Stomach smooth muscle (tissue), 2 donors: ENCODE results near the gene OPTC.
A peak's percentile ranks its signal among the peaks of the same experiment; 100 is the strongest.

Source experiments
- H3K27ac ChIP-seq: one replicate; pipeline ENCODE4 v1.7.0; 2013; ENCODE audit warnings: mild to moderate bottlenecking, low read length, inconsistent platforms
- H3K27me3 ChIP-seq, 2 donors: one replicate each; pipeline ENCODE4 v1.7.0; 2013; ENCODE audit warnings: low read length in 2 of 2; ENCODE audit not compliant: insufficient read depth in 2 of 2, control insufficient read depth in 1 of 2
- H3K36me3 ChIP-seq, 2 donors: one replicate each; pipeline ENCODE4 v1.7.0; 2013; ENCODE audit warnings: low read length in 2 of 2; ENCODE audit not compliant: control insufficient read depth in 2 of 2, insufficient read depth in 2 of 2
- H3K4me1 ChIP-seq: one replicate; pipeline ENCODE4 v1.7.0; 2013; ENCODE audit warnings: low read length; ENCODE audit not compliant: control insufficient read depth, insufficient read depth
- H3K4me3 ChIP-seq, 2 donors: one replicate each; pipeline ENCODE4 v1.7.0; 2013; ENCODE audit warnings: low read length in 2 of 2
- H3K9ac ChIP-seq, 2 donors: one replicate each; pipeline ENCODE4 v1.7.0; 2013; ENCODE audit warnings: low read length in 2 of 2, mild to moderate bottlenecking in 1 of 2
- H3K9me3 ChIP-seq, 2 donors: one replicate each; pipeline ENCODE4 v1.7.0; 2013; ENCODE audit warnings: low read length in 2 of 2; ENCODE audit not compliant: control insufficient read depth in 2 of 2
- donor health status: healthy.
- donor health status: Pancreatic carcinoma.

Gene OPTC

GRCh38 chr1:203522237-203522636 is 28.3 kb downstream of the OPTC start:
- Histone ChIP-seq H3K9ac (no peak overlapping the region), H3K27ac (peak overlapping the region; percentile 31), H3K27me3 (no peaks in the 10 kb centered on the region), H3K9me3 (no peaks in the 10 kb centered on the region), H3K36me3 (no peaks in the 10 kb centered on the region), H3K4me3 (peak overlapping the region in 1 of 2 donors; percentile 29), H3K4me1 (peaks cover 62% of the 10 kb centered on the region)

- no peak overlapping the region for H3K9ac ChIP-seq
- H3K9me3 ChIP-seq, result no peaks in the 10 kb centered on the region
- no peaks in the 10 kb centered on the region for H3K27me3 ChIP-seq
- no peaks in the 10 kb centered on the region for H3K36me3 ChIP-seq
- peak overlapping the region; percentile 55 for H3K27ac ChIP-seq
- no peak overlapping the region for H3K4me3 ChIP-seq
- peaks cover 62% of the 10 kb centered on the region for H3K4me1 ChIP-seq
These were observed 29.7 kb downstream of the OPTC start for GRCh38 chr1:203523667-203524066.

GRCh38 chr1:203524152-203524551 is 30.2 kb downstream of the OPTC start:
- Histone ChIP-seq H3K9ac (peak overlapping the region; percentile 7 to 60), H3K36me3 (no peaks in the 10 kb centered on the region), H3K27me3 (no peaks in the 10 kb centered on the region), H3K4me1 (peaks cover 62% of the 10 kb centered on the region), H3K4me3 (peak overlapping the region in 1 of 2 donors; percentile 1), H3K9me3 (no peaks in the 10 kb centered on the region), H3K27ac (peak overlapping the region; percentile 55)

- Histone ChIP-seq H3K4me3 (no peak overlapping the region), H3K36me3 (no peaks in the 10 kb centered on the region), H3K9ac (peak overlapping the region in 1 of 2 donors; percentile 5), H3K4me1 (peaks cover 61% of the 10 kb centered on the region), H3K27ac (peak overlapping the region; percentile 55), H3K27me3 (no peaks in the 10 kb centered on the region), H3K9me3 (no peaks in the 10 kb centered on the region)
These were observed 30.9 kb downstream of the OPTC start for GRCh38 chr1:203524824-203525223.

GRCh38 chr1:203525685-203526084 is 31.7 kb downstream of the OPTC start:
- Histone ChIP-seq H3K4me1 (peaks cover 53% of the 10 kb centered on the region), H3K4me3 (no peak overlapping the region), H3K27ac (peak overlapping the region; percentile 60), H3K36me3 (no peaks in the 10 kb centered on the region), H3K9ac (no peak overlapping the region), H3K27me3 (no peaks in the 10 kb centered on the region), H3K9me3 (no peaks in the 10 kb centered on the region)

GRCh38 chr1:203526130-203526529 is 32.2 kb downstream of the OPTC start:
- Histone ChIP-seq H3K27me3 (no peaks in the 10 kb centered on the region), H3K9ac (no peak overlapping the region)

GRCh38 chr1:203526572-203526971 is 32.6 kb downstream of the OPTC start:
- Histone ChIP-seq H3K36me3 (no peaks in the 10 kb centered on the region), H3K9ac (peak overlapping the region in 1 of 2 donors; percentile 47), H3K4me1 (peaks cover 44% of the 10 kb centered on the region), H3K27ac (peak overlapping the region; percentile 60), H3K27me3 (no peaks in the 10 kb centered on the region), H3K9me3 (no peaks in the 10 kb centered on the region), H3K4me3 (no peak overlapping the region)

More at GRCh38 chr1:203526130-203526529, 32.2 kb downstream of the OPTC start:
- Histone ChIP-seq H3K4me1 (peaks cover 48% of the 10 kb centered on the region), H3K4me3 (no peak overlapping the region), H3K9me3 (no peaks in the 10 kb centered on the region), H3K27ac (peak overlapping the region; percentile 60), H3K36me3 (no peaks in the 10 kb centered on the region)

GRCh38 chr1:203527013-203527412 is 33.1 kb downstream of the OPTC start:
- Histone ChIP-seq H3K36me3 (no peaks in the 10 kb centered on the region), H3K9ac (peak overlapping the region in 1 of 2 donors; percentile 47), H3K9me3 (no peaks in the 10 kb centered on the region), H3K4me1 (peaks cover 40% of the 10 kb centered on the region), H3K27ac (peak overlapping the region; percentile 60), H3K4me3 (no peak overlapping the region), H3K27me3 (no peaks in the 10 kb centered on the region)

- Histone ChIP-seq H3K9ac (no peak overlapping the region), H3K27me3 (no peaks in the 10 kb centered on the region), H3K36me3 (no peaks in the 10 kb centered on the region), H3K9me3 (no peaks in the 10 kb centered on the region), H3K4me1 (peaks cover 31% of the 10 kb centered on the region), H3K27ac (no peak overlapping the region), H3K4me3 (no peak overlapping the region)
These were observed 34.1 kb downstream of the OPTC start for GRCh38 chr1:203528063-203528462.

GRCh38 chr1:203528976-203529835 is 35.3 kb downstream of the OPTC start:
- Histone ChIP-seq H3K9ac (no peak overlapping the region), H3K27ac (peak overlapping the region; percentile 11), H3K4me3 (no peak overlapping the region), H3K9me3 (no peaks in the 10 kb centered on the region), H3K27me3 (no peaks in the 10 kb centered on the region), H3K4me1 (peaks cover 35% of the 10 kb centered on the region), H3K36me3 (no peaks in the 10 kb centered on the region)

GRCh38 chr1:203531063-203531462 is 37.1 kb downstream of the OPTC start:
- peaks cover 32% of the 10 kb centered on the region for H3K4me1 ChIP-seq
- no peak overlapping the region for H3K4me3 ChIP-seq
- no peak overlapping the region for H3K27ac ChIP-seq

More at GRCh38 chr1:203531063-203531462, 37.1 kb downstream of the OPTC start:
- no peaks in the 10 kb centered on the region for H3K36me3 ChIP-seq
- no peak overlapping the region for H3K9ac ChIP-seq
- H3K9me3 ChIP-seq, result no peaks in the 10 kb centered on the region
- no peaks in the 10 kb centered on the region for H3K27me3 ChIP-seq
